DND-41 (cell line): ENCODE data around the gene LPAR3.

Experiments used
- EZH2 ChIP-seq: IDR thresholded peaks from 3 replicates; pipeline ENCODE4 v1.6.1; 2012; ENCODE audit warnings: borderline replicate concordance, low read depth, mild to moderate bottlenecking, moderate library complexity, low read length, inconsistent platforms; ENCODE audit not compliant: severe bottlenecking
- TF ChIP-seq, protein P1 (sequence below): IDR thresholded peaks from 2 replicates; pipeline ENCODE4 v1.5.1; 2012; ENCODE audit warnings: borderline replicate concordance, low read length, moderate library complexity, mild to moderate bottlenecking; ENCODE audit not compliant: poor library complexity, severe bottlenecking; ENCODE audit errors: extremely low read depth

GRCh38 chr1:84872696-84873355, 20.2 kb downstream of the LPAR3 start:
- TF ChIP-seq, protein P1, sequence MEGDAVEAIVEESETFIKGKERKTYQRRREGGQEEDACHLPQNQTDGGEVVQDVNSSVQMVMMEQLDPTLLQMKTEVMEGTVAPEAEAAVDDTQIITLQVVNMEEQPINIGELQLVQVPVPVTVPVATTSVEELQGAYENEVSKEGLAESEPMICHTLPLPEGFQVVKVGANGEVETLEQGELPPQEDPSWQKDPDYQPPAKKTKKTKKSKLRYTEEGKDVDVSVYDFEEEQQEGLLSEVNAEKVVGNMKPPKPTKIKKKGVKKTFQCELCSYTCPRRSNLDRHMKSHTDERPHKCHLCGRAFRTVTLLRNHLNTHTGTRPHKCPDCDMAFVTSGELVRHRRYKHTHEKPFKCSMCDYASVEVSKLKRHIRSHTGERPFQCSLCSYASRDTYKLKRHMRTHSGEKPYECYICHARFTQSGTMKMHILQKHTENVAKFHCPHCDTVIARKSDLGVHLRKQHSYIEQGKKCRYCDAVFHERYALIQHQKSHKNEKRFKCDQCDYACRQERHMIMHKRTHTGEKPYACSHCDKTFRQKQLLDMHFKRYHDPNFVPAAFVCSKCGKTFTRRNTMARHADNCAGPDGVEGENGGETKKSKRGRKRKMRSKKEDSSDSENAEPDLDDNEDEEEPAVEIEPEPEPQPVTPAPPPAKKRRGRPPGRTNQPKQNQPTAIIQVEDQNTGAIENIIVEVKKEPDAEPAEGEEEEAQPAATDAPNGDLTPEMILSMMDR, result no peak
- no peak for TF ChIP-seq EZH2
